ENCODE data around the gene ARHGAP24. TPM values are rescaled to one million over a fixed set of nuclear protein-coding genes. Genes with fewer than 3 reads are reported as not detected.
A peak's percentile ranks its signal among the peaks of the same experiment; 100 is the strongest.

The ARHGAP24 gene
- total and polyA plus RNA-seq, 2 donors (not counting 1 experiment from before 2014, with no cell fraction given): 15.9 to 40.5 TPM

DNA sequence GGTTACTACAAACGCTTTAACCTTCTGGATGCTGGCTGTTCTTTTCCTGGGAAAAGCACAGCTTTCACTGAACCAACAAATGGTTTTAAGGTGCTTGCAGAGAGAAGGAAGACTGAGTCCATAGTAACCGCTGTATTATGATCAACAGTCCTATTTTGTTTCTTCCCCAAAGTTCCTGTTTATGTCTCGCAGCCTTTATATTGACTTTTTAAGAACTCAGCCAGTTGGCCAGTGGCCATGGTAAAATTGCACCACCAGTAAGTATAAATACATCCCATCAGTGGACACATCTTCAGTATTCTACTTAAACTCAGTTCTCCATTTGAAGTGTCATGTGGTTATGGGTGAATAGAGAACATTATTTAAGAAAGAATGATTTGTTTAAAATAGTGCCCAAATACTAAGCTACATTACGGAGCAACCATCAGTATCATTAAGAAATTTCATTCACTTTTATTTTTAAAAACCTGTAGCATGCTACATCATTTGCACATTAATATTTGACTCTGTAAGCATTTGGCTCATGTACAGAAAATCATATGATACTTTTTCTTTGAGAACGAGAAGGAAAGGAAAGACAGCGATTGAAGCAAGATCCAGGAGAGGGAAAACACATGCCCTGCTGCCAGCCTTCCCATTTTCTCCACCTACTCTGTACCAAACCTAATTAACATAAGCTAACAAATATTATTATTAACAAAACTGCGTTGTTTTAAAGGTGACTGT is 287.0 kb downstream of the ARHGAP24 start:
- Histone ChIP-seq H3K27me3 (ENCODE audit: control insufficient read depth, insufficient read depth, low read length) (no peaks in the 10 kb centered on the region), H4K20me1 (ENCODE audit: control insufficient read depth, extremely low read depth, insufficient read depth, low read length) (no peaks in the 10 kb centered on the region), H3K9me3 (ENCODE audit: control insufficient read depth, insufficient read depth, low read depth, low read length) (no peaks in the 10 kb centered on the region), H3K4me2 (ENCODE audit: extremely low read depth, insufficient read depth, low read length) (peak overlapping the region; percentile 76), H3K4me1 (ENCODE audit: control insufficient read depth, extremely low read depth, insufficient read depth, low read length) (peaks cover 18% of the 10 kb centered on the region), H3K36me3 (ENCODE audit: control insufficient read depth, insufficient read depth, low read length) (no peaks in the 10 kb centered on the region), H3K9ac (ENCODE audit: insufficient read depth, low read length) (peak overlapping the region; percentile 20), H3K79me2 (ENCODE audit: control insufficient read depth, insufficient read depth, low read length) (no peaks in the 10 kb centered on the region), H3K27ac (ENCODE audit: insufficient read depth, low read length) (peak overlapping the region; percentile 74), H2AFZ (ENCODE audit: low read length) (no peak overlapping the region), H3K4me3 (replicated peaks in 1 of 4; ENCODE audit: control extremely low read depth in 1 of 4, insufficient read depth in 1 of 4, low read depth in 3 of 4, low read length in 4 of 4) (peak overlapping the region in 3 of 4 experiments; percentile 6 to 25 (median 12))
- TF ChIP-seq, protein P1, sequence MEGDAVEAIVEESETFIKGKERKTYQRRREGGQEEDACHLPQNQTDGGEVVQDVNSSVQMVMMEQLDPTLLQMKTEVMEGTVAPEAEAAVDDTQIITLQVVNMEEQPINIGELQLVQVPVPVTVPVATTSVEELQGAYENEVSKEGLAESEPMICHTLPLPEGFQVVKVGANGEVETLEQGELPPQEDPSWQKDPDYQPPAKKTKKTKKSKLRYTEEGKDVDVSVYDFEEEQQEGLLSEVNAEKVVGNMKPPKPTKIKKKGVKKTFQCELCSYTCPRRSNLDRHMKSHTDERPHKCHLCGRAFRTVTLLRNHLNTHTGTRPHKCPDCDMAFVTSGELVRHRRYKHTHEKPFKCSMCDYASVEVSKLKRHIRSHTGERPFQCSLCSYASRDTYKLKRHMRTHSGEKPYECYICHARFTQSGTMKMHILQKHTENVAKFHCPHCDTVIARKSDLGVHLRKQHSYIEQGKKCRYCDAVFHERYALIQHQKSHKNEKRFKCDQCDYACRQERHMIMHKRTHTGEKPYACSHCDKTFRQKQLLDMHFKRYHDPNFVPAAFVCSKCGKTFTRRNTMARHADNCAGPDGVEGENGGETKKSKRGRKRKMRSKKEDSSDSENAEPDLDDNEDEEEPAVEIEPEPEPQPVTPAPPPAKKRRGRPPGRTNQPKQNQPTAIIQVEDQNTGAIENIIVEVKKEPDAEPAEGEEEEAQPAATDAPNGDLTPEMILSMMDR (conservative IDR thresholded peaks at IDR 0.05 in 1 of 2, IDR thresholded peaks at IDR 0.05 in 1 of 2; ENCODE audit: low read depth in 1 of 2, low read length in 2 of 2): no peak
- TF ChIP-seq EZH2 (IDR thresholded peaks at IDR 0.05; ENCODE audit: low read length, missing control alignments): no peak
- peak; percentile 53 to 94 for DNase-seq (ENCODE audit: low read depth in 2 of 2)

DNA sequence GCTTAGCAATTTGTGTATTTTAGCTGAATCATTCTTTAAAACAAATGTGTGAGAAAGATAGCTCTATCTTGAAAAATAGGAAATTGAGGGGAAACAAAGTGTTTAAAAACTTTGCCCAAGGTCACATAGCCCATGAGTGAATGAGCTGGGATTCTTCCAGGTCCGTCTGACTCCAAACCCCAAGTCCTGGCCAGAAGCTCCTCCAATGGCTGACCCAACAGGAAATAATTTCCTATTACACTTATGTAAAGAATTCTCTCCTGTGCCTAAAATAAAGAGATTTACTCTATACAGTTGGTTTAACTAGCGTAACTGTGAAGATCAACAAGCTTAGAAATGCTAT is 287.6 kb downstream of the ARHGAP24 start:
- H3K4me2 ChIP-seq (ENCODE audit: extremely low read depth, insufficient read depth, low read length): peak overlapping the region; percentile 76
- no peaks in the 10 kb centered on the region for H3K79me2 ChIP-seq (ENCODE audit: control insufficient read depth, insufficient read depth, low read length)
- DNase-seq (ENCODE audit: low read depth in 2 of 2): peak; percentile 89 to 93
- no peaks in the 10 kb centered on the region for H3K27me3 ChIP-seq (ENCODE audit: control insufficient read depth, insufficient read depth, low read length)
- no peak overlapping the region for H2AFZ ChIP-seq (ENCODE audit: low read length)
- peaks cover 18% of the 10 kb centered on the region for H3K4me1 ChIP-seq (ENCODE audit: control insufficient read depth, extremely low read depth, insufficient read depth, low read length)
- H3K9me3 ChIP-seq (ENCODE audit: control insufficient read depth, insufficient read depth, low read depth, low read length): no peaks in the 10 kb centered on the region
- no peaks in the 10 kb centered on the region for H4K20me1 ChIP-seq (ENCODE audit: control insufficient read depth, extremely low read depth, insufficient read depth, low read length)
- peak overlapping the region in 3 of 4 experiments; percentile 6 to 25 (median 12) for H3K4me3 ChIP-seq (replicated peaks in 1 of 4; ENCODE audit: control extremely low read depth in 1 of 4, insufficient read depth in 1 of 4, low read depth in 3 of 4, low read length in 4 of 4)
- peak overlapping the region; percentile 74 for H3K27ac ChIP-seq (ENCODE audit: insufficient read depth, low read length)
- no peaks in the 10 kb centered on the region for H3K36me3 ChIP-seq (ENCODE audit: control insufficient read depth, insufficient read depth, low read length)
- no peak for TF ChIP-seq EZH2 (IDR thresholded peaks at IDR 0.05; ENCODE audit: low read length, missing control alignments)
- TF ChIP-seq, protein P1 (conservative IDR thresholded peaks at IDR 0.05 in 1 of 2, IDR thresholded peaks at IDR 0.05 in 1 of 2; ENCODE audit: low read depth in 1 of 2, low read length in 2 of 2): no peak
- H3K9ac ChIP-seq (ENCODE audit: insufficient read depth, low read length): peak overlapping the region; percentile 20

DNA sequence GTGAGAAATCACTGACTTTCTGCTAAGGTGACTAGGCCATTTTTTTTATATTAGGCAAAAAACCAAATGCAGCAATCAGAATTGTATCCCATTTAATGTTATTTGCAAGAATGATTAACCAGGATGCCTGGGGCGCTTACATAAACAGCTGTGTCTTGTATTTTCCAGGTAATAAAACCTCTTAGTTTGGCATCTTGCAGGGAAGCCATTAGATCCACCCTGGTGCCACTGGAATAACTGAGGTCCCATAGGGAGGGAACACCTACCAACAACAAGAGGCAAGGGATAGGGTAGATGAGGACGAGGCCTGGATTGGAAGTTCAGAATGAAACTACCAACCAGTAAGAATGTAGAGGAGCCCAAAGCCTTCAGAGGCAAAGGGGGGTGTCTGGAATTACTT is 288.3 kb downstream of the ARHGAP24 start:
- no peaks in the 10 kb centered on the region for H4K20me1 ChIP-seq (ENCODE audit: control insufficient read depth, extremely low read depth, insufficient read depth, low read length)

More for the DNA sequence above, 288.3 kb downstream of the ARHGAP24 start:
- Histone ChIP-seq H3K4me1 (ENCODE audit: control insufficient read depth, extremely low read depth, insufficient read depth, low read length) (peaks cover 18% of the 10 kb centered on the region), H3K4me3 (replicated peaks in 1 of 4; ENCODE audit: control extremely low read depth in 1 of 4, insufficient read depth in 1 of 4, low read depth in 3 of 4, low read length in 4 of 4) (no peak overlapping the region), H3K27ac (ENCODE audit: insufficient read depth, low read length) (no peak overlapping the region), H2AFZ (ENCODE audit: low read length) (no peak overlapping the region), H3K27me3 (ENCODE audit: control insufficient read depth, insufficient read depth, low read length) (no peaks in the 10 kb centered on the region), H3K36me3 (ENCODE audit: control insufficient read depth, insufficient read depth, low read length) (no peaks in the 10 kb centered on the region), H3K9me3 (ENCODE audit: control insufficient read depth, insufficient read depth, low read depth, low read length) (no peaks in the 10 kb centered on the region), H3K4me2 (ENCODE audit: extremely low read depth, insufficient read depth, low read length) (peak overlapping the region; percentile 76), H3K79me2 (ENCODE audit: control insufficient read depth, insufficient read depth, low read length) (no peaks in the 10 kb centered on the region), H3K9ac (ENCODE audit: insufficient read depth, low read length) (no peak overlapping the region)
- DNase-seq (ENCODE audit: low read depth in 2 of 2): no peak
- TF ChIP-seq, protein P1 (conservative IDR thresholded peaks at IDR 0.05 in 1 of 2, IDR thresholded peaks at IDR 0.05 in 1 of 2; ENCODE audit: low read depth in 1 of 2, low read length in 2 of 2): no peak
- TF ChIP-seq EZH2 (IDR thresholded peaks at IDR 0.05; ENCODE audit: low read length, missing control alignments): no peak
